KMS-11 (cell line): ENCODE measurements around the gene RIPOR1.

Source experiments
- H2AFZ ChIP-seq: fragments of 200-600 bp; sonication (generic); 2 replicates; pipeline ENCODE4 v1.6.1; 2016; ENCODE audit warnings: antibody characterized with exemption, mixed run types, low read depth
- H3K27ac ChIP-seq: fragments of 200-600 bp; sonication (generic); 2 replicates; pipeline ENCODE4 v1.6.1; 2016; ENCODE audit warnings: mild to moderate bottlenecking, mixed run types
- H3K27me3 ChIP-seq: fragments of 200-600 bp; sonication (generic); 2 replicates; pipeline ENCODE4 v1.6.1; 2017; ENCODE audit warnings: mild to moderate bottlenecking, low read depth, mixed run types, moderate library complexity; ENCODE audit not compliant: insufficient read depth
- H3K36me3 ChIP-seq: fragments of 200-600 bp; sonication (generic); 2 replicates; pipeline ENCODE4 v1.6.1; 2017; ENCODE audit warnings: mild to moderate bottlenecking, mixed run types; ENCODE audit not compliant: insufficient read depth
- H3K4me1 ChIP-seq: fragments of 200-600 bp; sonication (generic); 2 replicates; pipeline ENCODE4 v1.6.1; 2016; ENCODE audit warnings: mild to moderate bottlenecking, low read depth, mixed run types; ENCODE audit not compliant: poor library complexity, severe bottlenecking
- H3K4me2 ChIP-seq: fragments of 200-600 bp; sonication (generic); 2 replicates; pipeline ENCODE4 v1.7.0; 2016; ENCODE audit warnings: mild to moderate bottlenecking, mixed run types
- H3K4me3 ChIP-seq: fragments of 200-600 bp; sonication (generic); IDR thresholded peaks from 2 replicates; pipeline ENCODE4 v1.6.1; 2017; ENCODE audit warnings: low read depth, low read length, mixed read lengths; ENCODE audit not compliant: insufficient read depth
- H3K79me2 ChIP-seq: fragments of 200-600 bp; sonication (generic); 2 replicates; pipeline ENCODE4 v1.6.1; 2016; ENCODE audit warnings: low read depth, mixed run types; ENCODE audit not compliant: insufficient read depth
- H3K9ac ChIP-seq: fragments of 200-600 bp; sonication (generic); 2 replicates; pipeline ENCODE4 v1.6.1; 2016; ENCODE audit warnings: mild to moderate bottlenecking, mixed run types
- H4K20me1 ChIP-seq: fragments of 200-600 bp; sonication (generic); 2 replicates; pipeline ENCODE4 v1.6.1; 2016; ENCODE audit warnings: mild to moderate bottlenecking, mixed run types; ENCODE audit not compliant: insufficient read depth
- TF ChIP-seq, protein P1 (sequence below): fragments of 200-600 bp; sonication (generic); conservative IDR thresholded peaks from 2 replicates; pipeline ENCODE4 v1.6.1; 2017; ENCODE audit warnings: low read depth, mild to moderate bottlenecking, antibody characterized with exemption, low read length, moderate library complexity, mixed read lengths

RIPOR1 gene

GRCh38 chr16:67521095-67521804 lies 7.4 kb upstream of the RIPOR1 start:
- Histone ChIP-seq H3K27ac (peak overlapping the region; percentile 93), H4K20me1 (no peaks in the 10 kb centered on the region), H3K4me2 (peak overlapping the region; percentile 75), H3K36me3 (no peaks in the 10 kb centered on the region), H3K79me2 (no peaks in the 10 kb centered on the region), H3K27me3 (no peaks in the 10 kb centered on the region), H3K9ac (peak overlapping the region; percentile 89), H2AFZ (peak overlapping the region; percentile 93), H3K4me1 (peaks cover 4% of the 10 kb centered on the region), H3K4me3 (no peak overlapping the region)
- TF ChIP-seq, protein P1, sequence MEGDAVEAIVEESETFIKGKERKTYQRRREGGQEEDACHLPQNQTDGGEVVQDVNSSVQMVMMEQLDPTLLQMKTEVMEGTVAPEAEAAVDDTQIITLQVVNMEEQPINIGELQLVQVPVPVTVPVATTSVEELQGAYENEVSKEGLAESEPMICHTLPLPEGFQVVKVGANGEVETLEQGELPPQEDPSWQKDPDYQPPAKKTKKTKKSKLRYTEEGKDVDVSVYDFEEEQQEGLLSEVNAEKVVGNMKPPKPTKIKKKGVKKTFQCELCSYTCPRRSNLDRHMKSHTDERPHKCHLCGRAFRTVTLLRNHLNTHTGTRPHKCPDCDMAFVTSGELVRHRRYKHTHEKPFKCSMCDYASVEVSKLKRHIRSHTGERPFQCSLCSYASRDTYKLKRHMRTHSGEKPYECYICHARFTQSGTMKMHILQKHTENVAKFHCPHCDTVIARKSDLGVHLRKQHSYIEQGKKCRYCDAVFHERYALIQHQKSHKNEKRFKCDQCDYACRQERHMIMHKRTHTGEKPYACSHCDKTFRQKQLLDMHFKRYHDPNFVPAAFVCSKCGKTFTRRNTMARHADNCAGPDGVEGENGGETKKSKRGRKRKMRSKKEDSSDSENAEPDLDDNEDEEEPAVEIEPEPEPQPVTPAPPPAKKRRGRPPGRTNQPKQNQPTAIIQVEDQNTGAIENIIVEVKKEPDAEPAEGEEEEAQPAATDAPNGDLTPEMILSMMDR: peak; percentile 93

- Histone ChIP-seq H3K36me3 (no peaks in the 10 kb centered on the region), H2AFZ (no peak overlapping the region), H3K4me1 (peaks cover 10% of the 10 kb centered on the region), H3K9ac (no peak overlapping the region), H3K79me2 (no peaks in the 10 kb centered on the region), H4K20me1 (no peaks in the 10 kb centered on the region), H3K4me3 (no peak overlapping the region), H3K27ac (no peak overlapping the region), H3K27me3 (no peaks in the 10 kb centered on the region), H3K4me2 (no peak overlapping the region)
- TF ChIP-seq, protein P1: no peak
Measured at GRCh38 chr16:67525176-67525860, 3.3 kb upstream of the RIPOR1 start.

DNA sequence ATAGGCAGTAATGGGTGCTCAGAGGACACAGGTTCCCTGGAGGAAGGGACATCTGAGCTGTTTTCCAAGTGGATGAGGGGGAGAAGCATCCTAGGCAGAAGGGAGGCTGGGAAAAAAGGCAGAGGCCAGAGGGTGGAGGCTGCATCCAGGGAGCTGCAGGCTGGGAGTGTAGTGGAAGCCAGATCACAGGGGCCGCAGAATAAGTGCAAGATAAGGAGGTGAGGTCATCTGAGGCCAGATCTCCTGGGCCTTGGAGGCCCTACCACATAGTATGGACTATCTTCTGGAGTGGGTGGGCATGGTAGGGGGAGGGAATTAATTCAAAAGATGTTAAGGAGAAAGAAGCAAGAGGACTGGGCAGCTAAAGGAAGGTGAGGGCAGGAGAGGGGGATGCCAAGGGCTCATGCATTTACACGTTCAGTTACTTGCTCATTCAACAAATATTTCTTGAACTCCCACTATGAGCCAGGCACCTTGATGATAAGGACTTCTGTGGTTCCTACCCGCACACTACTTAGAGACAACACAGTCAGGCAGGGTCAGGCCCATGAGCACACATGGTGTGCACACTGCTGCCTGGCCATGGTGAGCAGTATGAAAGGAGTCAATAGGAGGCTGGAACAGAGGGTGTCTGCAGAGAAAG lies 2.4 kb upstream of the RIPOR1 start:
- no peak overlapping the region for H2AFZ ChIP-seq

GRCh38 chr16:67528870-67529581 lies 397 bp downstream of the RIPOR1 start:
- Histone ChIP-seq H3K9ac (peak overlapping the region; percentile 52; the same call in 1 of the 2 replicates), H2AFZ (peak overlapping the region; percentile 85), H3K27me3 (no peaks in the 10 kb centered on the region), H3K27ac (no peak overlapping the region), H3K4me2 (peak overlapping the region; percentile 97), H3K4me1 (peaks cover 13% of the 10 kb centered on the region), H4K20me1 (no peaks in the 10 kb centered on the region), H3K36me3 (no peaks in the 10 kb centered on the region), H3K79me2 (no peaks in the 10 kb centered on the region), H3K4me3 (no peak overlapping the region)
- TF ChIP-seq, protein P1: no peak

More for the DNA sequence above, 2.4 kb upstream of the RIPOR1 start:
- Histone ChIP-seq H3K4me1 (peaks cover 12% of the 10 kb centered on the region), H3K4me2 (no peak overlapping the region), H3K9ac (no peak overlapping the region), H3K4me3 (no peak overlapping the region), H3K27me3 (no peaks in the 10 kb centered on the region), H4K20me1 (no peaks in the 10 kb centered on the region), H3K27ac (no peak overlapping the region), H3K36me3 (no peaks in the 10 kb centered on the region), H3K79me2 (no peaks in the 10 kb centered on the region)
- TF ChIP-seq, protein P1: no peak
